Stimulated activated CD8-positive, alpha-beta memory T cell treated with anti-CD3 and anti-CD28 coated beads, Interleukin-15, amount 100 ng/mL, for 48 hours (primary cell): ENCODE results near the gene PITX3.
"Not testable (repeated sequence)": the region's sequence is repeated elsewhere in the genome, so short reads cannot be mapped to it uniquely, and the experiment has no call there.

Experiments
- DNase-seq, 2 donors: peaks; one replicate each; pipeline ENCODE4 v3.0.0-alpha.2; 2020; ENCODE audit warnings: low read depth in 2 of 2

PITX3 gene

DNA sequence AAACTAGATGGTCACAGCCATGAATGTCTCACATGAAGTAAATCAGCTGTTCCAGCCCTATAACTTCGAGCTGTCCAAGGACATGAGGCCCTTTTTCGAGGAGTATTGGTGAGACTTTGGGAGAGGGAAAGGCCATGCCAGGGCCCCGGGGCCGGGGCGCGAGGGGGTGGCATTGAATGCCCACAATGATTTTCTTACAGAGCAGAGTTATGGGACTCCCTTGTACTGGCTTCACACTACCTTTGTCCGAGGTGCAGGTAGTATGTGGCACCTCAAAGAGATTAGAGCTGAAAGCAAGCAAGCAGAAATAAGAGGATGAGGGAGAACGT lies 14.8 kb downstream of the PITX3 start:
- DNase-seq = no peak

DNA sequence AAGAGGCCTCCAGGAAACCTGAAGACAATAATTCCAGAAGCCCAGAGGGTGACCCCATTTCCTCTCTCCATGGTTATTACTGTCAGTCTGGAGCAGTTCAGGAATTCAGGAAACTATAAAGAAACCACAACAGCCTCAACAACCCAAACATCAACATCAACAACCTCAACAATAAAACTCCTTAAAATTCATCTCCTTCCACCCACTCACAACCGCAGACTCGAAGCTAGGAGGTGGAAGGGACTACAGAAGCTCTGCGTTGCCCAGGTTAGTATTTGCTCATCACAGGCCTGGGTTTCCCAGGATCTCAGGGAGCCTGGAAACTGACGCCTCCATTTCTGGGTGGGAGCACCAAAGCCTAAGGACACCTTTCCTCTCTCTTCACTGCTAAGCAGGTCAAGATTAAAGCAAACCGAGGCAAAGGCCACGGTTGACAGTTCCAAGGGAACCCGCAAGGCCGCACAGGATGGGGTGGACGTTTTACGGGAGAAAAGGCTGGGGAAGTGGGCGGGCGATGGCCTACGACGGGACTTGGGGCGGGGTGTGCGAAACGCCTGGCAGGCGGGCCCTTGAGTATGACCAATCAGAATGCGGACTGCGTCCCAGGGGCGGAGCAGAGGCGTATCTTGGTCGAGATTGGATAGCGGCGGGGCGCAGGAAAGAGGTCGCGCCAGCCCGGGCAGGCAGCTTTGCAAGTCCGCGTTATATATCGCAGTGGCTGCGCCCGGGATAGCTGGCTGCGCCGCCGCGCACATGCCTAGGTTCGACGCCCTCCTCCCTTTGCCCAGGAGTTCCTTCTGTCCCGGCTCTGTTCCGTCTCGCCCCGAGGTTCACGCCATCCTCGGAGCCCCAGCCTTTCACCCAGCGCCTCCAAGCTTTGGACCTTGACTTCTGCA lies 15.4 kb downstream of the PITX3 start, which contains the start of gene ELOVL3:
ELOVL3 (plus strand) TSS at position 654 of the 896 bp plus-strand sequence. CDS start 250 bp downstream, outside the sequence.
- DNase-seq = peak; percentile 78 to 80

DNA sequence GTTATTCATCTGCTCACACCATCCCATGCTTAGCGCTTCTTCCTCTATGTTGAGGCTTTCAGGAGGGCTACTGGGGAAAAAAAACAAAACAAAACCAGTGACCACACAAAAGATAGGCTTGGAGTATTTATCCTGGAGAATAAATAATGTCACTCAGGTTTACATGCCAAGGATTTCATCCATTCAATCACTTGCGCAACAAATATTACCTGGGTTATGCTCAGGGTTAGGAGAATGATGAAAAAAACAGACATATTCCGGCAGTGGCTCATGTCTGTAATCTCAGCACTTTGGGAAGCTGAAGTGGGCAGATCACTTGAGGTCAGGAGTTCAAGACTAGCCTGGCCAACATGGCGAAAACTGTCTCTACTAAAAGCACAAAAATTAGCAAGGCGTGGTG lies 18.5 kb downstream of the PITX3 start:
- no peak for DNase-seq

DNA sequence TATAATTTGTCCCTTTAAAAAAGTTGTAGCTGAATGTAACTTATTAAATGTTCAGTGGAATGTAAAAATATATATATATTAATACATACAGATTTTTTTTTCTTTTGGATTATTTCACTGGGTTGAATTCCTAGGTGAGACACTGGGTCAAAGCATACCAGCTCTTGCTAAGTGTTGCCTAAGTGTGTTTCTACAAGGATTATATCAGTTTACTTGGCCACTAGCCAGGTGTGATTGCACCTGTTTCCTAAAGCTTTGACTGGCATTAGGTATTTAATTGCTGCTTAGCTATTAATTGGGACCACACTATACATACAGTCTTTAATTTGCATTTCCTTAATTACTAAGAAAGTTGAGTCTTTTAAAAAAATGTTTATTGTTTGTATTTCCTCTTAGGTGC lies 20.7 kb downstream of the PITX3 start:
- no peak for DNase-seq

DNA sequence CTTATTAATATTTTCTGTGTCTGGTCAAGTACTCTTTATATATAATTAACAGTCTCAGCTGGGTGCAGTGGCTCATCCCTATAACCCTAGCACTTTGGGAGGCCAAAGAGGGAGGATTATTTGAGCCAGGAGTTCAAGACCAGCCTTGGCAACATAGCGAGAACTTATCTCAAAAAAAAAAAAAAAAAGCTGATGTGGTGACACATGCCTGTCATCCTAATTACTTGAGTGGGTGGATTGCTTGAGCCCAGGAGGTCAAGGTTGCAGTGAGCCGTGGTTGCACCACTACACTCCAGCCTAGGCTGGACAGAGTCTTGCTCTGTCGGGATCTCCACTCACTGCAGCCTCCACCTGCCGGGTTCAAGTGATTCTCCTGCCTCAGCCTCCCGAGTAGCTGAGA lies 21.9 kb downstream of the PITX3 start:
- no peak for DNase-seq

DNA sequence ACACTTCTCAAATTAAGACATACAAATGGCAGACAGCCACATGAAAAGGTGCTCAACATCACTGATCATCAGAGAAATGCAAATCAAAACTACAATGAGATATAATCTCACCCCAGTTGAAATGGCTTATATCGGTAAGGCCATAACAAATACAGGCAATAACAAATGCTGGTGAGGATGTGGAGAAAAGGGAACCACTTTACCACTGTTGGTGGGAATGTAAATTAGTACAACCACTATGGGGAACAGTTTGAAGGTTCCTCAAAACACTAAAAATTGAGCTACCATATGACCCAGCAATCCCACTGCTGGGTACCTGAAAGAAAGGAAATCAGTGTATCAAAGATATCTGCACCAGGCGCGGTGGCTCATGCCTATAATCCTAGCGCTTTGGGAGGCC lies 27.7 kb downstream of the PITX3 start:
- DNase-seq = not testable (repeated sequence)

DNA sequence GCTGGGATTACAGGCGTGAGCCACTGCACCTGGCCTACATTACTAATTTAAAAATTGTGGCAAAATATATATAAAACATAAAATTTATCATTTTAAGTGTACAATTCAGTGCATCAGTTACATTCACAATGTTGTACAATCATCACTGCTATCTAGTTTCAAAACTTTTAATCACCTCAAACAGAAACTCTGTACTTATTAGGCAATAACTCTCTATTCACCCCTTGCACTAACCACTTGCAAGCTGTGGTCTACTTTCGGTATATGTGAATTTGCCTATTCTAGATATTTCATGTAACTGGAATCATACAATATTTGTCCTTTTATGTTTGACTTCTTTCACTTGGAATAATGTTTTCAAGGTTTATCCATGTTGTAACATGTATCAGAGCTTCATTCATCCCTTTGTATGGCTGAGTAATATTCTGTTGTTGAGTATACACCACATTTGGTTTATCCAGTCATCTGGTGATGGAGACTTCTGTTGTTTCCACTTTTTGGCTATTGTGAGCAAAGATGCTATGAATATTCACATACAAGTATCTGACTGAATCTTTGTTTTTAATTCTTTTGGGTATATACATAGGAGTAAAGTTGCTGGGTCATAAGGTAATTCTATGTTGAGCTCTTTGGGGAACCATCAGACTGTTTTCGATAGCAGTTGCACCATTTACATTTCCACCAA lies 29.6 kb downstream of the PITX3 start:
- DNase-seq = no peak

DNA sequence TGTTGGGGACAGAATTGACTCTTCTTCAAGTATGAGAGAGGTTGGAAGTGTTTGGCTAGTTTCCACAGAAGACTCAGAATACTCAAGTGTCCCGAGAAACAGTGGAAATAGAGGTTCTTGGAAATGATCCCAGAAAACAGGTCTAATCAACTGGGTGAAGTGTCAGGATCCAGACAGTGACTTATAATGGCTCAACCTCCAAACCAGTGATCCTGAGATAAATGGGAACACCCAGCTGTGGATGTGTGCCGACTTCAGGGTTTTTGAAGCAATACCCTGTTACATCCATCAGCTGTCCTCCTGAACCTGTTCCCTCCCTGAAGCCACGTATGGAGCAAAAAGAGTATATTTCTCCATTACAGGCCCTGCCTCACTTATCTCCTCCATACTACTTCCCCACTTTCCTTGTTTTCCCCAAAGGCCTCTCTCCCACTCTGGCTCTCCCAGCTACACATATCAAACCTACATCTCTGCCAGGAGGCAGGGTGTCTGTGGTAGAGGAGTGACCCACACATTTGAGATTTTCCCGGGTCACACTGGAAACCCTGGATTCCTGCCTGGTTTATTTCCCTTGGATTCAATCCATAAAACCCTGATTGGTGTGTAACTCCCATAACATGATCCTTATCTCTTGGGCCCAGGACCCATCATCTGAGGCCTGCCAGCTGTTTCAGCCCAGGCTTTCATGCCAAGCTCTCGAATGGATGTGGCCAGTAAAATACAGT lies 32.8 kb downstream of the PITX3 start:
- no peak for DNase-seq

DNA sequence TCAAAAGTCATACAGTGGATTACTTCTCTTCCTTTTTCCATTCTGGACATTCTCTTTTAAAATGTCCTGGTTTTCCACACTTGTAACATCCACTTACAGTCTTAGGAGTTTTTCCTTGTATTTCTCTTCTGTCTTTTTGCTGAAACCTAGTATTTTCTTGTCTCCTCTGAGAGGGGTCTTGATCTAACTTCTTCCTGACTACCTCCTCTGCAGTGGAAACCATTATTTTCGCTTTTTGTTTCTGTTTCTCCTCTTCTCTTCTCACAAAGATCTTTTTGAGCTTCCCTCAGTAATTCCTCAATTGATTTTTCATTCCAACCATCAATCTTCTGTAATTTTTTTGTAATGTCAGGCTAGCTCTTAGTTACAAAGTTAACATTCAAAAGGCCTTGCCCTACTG lies 38.9 kb downstream of the PITX3 start:
- DNase-seq = no peak

DNA sequence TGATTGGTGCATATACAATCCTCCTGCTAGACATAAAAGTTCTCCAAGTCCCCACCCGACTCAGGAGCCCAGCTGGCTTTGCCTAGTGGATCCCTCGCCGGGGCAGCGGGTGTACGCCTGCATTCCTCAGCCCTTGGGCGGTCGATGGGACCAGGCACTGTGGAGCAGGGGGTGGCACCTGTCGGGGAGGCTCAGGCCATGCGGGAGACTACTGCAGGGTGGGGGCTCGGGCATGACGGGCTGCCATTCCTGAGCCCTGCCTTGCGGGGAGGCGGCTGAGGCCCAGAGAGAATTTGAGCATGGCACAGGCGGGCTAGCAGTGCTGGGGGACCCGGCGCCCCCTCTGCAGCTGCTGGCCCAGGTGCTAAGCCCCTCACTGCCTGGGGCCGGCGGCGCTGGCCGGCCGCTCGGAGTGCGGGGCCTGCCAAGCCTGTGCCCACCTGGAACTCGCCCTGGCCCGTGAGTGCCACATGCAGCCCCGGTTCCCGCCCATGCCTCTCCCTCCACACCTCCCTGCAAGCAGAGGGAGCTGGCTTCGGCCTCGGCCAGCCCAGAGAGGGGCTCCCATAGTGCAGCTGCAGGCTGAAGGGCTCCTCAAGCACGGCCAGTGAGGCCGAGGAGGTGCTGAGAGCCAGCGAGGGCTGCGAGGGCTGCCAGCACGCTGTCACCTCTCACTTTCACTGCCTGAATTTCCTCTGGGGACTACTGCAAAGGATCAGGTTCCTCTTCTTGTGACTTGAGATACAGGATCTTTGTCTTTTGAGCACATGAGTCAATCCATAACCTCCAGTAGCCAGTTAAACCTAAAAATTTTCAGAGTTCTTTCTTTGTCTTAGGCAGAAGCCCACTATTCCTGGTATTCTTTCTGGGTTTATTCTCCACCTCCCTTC lies 40.3 kb downstream of the PITX3 start:
- DNase-seq = no peak

DNA sequence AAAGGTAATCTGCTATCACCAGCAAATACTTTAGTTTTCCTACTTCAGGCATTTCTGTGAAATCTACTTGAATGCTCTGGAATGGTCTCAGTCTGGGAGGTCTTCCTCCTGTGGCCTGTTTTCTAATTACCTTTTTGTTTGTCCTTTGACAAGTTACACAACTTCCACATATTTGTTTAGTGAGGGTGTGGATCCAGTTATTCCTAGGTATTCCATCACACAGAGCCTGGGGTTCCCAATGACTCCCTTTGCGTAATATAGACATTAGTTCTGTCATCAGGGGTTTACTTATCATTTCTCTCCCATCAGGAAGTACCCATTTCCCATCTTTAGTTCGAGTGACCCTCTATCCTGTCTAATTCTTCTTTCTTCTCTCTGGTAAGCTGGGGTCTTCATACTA lies 43.3 kb downstream of the PITX3 start:
- DNase-seq = no peak

DNA sequence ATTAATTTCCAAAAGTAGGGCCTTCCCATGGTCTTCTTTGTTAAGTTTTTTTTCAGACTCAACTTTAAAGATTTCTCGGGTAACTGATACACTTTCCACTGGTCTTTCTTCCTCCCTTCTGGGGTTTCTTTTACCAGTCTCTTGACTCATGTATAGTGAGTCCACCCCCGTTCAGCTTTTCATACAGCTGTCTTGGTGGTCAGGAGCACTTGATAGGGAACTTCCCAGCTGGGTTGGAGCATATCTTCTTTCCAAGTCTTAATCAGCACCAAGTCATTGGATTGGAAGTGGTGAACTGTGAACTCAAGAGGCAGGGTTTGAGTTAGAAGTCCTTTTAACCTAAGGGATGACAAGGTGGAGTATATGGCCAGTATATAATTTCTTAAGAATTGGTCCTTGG lies 44.4 kb downstream of the PITX3 start:
- DNase-seq = no peak

DNA sequence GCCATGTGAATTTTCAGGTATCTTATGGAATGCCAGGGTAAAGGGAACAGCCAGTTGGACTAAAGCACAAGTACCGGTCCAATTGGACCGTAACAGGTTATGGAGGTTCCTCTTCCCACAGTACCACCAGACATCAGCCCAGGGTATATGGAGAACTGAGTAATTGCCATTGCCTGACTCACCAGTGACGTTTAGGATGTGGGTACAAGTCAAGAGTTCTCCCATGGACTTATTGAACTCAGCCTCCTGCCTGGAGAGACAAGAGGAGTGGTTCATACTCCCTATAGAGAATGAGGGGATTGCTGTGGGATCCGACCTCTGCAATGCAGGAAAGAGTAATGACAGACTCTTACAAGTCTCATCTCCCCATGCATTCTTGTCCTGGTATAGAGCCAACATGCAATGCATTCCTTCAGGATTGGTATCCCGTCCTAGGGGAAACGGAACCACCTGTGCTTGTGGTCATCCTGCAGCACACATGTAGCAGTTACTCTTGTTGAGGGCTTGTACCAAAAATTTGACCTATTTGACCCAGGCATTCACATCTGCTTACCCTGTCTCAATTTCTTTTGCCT lies 45.9 kb downstream of the PITX3 start:
- no peak for DNase-seq

DNA sequence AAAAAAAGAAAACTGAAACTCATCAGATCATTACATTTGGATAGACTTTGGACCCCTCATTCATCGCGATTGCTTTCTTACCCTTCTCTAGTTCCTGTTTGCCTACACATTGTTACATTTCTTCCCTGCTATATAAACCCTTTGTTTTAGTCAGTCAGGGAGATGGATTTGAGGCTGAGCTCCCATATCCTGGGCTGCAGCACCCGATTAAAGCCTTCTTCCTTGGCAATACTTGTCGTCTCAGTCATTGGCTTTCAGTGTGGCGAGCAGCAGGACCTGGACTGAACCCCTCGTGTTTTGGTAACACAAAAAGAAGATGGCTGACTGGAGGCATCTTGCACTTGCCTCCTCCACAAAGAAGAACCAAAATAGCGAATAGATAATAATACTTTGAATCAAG lies 49.4 kb downstream of the PITX3 start:
- no peak for DNase-seq

DNA sequence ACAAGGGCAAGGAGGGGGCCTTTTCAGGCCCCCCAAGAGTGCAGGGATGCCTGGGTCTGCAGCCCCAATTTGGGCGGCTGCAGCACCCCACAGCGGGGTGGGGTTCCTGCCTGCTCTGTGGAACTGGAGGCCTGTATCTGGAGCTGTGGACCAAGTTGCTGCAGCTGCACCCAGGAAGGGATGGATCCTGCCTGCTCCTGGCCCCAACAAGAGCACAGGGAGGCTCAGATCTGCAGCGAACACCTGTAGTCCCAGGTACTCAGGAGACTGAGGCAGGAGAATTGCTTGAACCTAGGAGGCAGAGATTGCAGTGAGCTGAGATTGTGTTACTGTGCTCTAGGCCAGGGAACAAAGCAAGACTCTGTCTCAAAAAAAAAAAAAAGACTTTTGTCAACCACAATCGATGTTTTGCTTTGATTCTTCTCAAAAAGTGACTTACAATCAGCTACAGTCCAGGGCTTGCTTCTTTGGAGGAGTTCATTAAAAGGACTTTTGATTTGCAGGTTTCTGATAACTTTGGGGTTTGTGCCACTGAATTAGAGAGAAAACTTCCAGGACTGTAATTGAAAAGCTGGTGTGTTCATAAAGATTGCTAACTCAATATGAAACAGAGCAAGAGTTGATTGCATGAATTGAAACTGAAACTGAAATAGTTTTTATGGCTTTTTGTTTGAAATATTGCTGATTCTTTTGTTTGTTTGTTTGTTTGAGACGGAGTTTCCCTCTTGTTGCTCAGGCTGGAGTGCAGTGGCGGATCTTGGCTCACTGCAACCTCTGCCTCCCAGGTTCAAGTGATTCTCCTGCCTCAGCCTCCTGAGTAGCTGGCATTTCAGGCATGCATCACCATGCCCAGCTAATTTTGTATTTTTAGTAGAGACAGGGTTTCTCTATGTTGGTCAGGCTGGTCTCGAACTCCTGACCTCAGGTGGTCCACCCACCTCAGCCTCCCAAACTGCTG lies 52.1 kb downstream of the PITX3 start:
- not testable (repeated sequence) for DNase-seq

DNA sequence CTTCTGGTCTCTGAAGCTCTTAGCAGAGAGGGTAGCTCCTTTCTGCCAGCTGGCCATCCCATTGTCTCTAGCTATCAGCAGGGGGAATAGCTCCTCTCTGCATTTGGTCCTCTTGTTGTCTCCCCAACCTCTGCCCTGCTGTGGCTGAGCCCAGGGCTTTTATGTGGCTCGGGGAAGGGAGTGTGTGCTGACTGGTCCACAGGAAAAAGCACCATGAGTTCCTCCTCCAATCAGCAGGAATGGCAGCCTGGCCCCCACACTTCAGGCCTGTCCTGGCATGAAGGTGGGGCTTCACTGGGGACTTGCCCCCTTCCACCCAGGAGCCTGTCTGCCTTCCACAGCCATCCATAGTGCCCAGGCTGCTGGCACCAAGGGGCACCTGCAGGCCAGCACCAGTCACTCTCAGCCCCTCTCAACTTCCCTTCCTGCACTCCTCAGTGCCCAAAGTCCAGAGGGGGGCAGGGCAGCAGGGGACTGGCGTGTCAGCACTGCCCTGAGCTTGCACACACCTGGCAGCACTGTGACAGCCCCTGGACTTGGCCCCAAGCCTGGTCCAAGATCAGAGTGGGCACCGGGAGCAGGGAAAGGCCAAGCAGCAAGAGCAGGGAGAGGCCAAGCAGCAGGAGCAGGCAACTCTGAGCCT lies 52.9 kb downstream of the PITX3 start:
- DNase-seq = no peak

DNA sequence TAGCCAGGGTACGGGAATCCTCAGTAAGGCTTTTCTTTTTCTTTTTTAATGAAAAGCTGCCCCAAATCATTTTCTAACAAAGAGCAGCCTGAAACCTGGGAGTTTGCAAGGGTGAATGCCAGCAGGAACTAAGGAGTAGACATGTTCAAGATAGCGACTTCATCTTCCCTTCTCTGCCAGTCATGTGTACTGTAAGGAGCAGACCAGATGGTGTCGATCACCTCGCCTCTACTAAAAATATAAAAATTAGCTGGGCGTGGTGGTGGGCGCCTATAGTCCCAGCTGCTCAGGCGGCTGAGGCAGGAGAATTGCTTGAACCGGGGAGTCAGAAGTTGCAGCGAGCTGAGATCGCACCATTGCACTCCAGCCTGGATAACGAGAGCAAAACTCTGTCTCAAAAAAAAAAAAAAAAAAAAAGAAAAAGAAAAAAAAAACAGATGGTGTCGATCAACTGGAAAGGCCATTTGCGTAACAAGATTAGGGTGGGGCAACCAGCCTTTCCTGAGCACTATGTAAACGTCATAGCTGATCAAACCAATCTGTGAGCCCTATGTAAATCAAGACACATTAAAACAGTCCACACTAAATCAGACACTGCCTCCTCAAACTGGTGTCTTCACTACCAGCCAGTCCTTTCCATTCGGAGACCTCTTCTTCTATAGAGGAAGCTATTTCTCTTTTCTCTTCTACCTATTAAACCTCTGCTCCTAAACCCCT lies 55.3 kb downstream of the PITX3 start:
- DNase-seq = no peak

DNA sequence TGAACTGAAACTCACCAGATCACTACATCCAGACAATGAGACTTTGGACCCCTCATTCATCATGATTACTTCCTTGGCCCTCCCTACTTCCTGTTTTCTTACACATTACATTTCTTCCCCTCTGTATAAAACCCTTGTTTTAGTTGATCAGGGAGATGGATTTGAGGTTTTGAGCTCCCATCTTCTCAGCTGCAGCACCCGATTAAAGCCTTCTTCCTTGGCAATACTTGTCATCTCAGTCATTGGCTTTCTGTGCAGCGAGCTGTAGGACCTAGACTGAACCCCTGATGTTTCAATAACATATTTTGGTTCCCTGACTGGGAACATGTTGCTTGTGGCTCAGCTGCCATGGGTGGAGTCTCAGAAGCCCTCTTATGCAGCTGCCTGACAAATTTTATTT lies 56.0 kb downstream of the PITX3 start:
- DNase-seq = no peak

DNA sequence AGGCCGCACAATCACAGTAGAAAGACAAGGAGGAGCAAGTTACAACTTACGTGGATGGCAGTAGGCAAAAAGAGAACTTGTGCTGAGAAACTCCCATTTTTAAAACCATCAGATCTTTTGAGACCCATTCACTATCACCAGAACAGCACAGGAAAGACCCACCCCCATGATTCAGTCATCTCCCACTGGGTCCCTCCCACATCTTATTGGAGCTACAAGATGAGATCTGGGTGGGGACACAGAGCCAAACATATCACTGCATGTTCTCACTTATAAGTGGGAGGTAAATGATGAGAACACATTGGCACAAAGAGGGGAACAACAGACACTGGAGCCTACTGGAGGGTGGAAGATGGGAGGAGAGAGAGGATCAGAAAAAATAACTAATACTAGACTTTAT lies 56.7 kb downstream of the PITX3 start:
- no peak for DNase-seq
